G401.6 (cell line): ENCODE data around the gene SMIM10.
A peak's percentile ranks its signal among the peaks of the same experiment; 100 is the strongest.
"Not testable (repeated sequence)": the region's sequence is repeated elsewhere in the genome, so short reads cannot be mapped to it uniquely, and the experiment has no call there.

Source experiments
- FAIRE-seq: peaks from 2 replicates; lab custom pipeline; 2012; peaks lifted over from hg19 to GRCh38; lab: Jason Lieb, UNC

The SMIM10 gene

GRCh38 chrX:134990801-134991481, at the start of gene SMIM10:
Gene SMIM10 (plus strand): TSS chrX:134990991. CDS start chrX:134991096, 105 bp downstream.
- FAIRE-seq: no peak

- not testable (repeated sequence) for FAIRE-seq
Measured at GRCh38 chrX:134946364-134946763, 44.4 kb upstream of the SMIM10 start.

- peak; percentile 99 for FAIRE-seq
Measured at GRCh38 chrX:134948333-134949241, 42.2 kb upstream of the SMIM10 start.

- FAIRE-seq: no peak
Measured at GRCh38 chrX:134949271-134949670, 41.5 kb upstream of the SMIM10 start.

GRCh38 chrX:134957836-134958235, 33.0 kb upstream of the SMIM10 start:
- FAIRE-seq: no peak

GRCh38 chrX:134960366-134960765, 30.4 kb upstream of the SMIM10 start:
- not testable (repeated sequence) for FAIRE-seq

- no peak for FAIRE-seq
Measured at GRCh38 chrX:134963041-134963440, 27.8 kb upstream of the SMIM10 start.

- no peak for FAIRE-seq
Measured at GRCh38 chrX:134969726-134970125, 21.1 kb upstream of the SMIM10 start.

GRCh38 chrX:134971926-134972325, 18.9 kb upstream of the SMIM10 start:
- no peak for FAIRE-seq

- no peak for FAIRE-seq
Measured at GRCh38 chrX:134975516-134975915, 15.3 kb upstream of the SMIM10 start.

- no peak for FAIRE-seq
Measured at GRCh38 chrX:134981910-134982309, 8.9 kb upstream of the SMIM10 start.

- no peak for FAIRE-seq
Measured at GRCh38 chrX:134982748-134983147, 8.0 kb upstream of the SMIM10 start.

GRCh38 chrX:134985479-134985878, 5.3 kb upstream of the SMIM10 start:
- no peak for FAIRE-seq

GRCh38 chrX:134990475-134990800, 353 bp upstream of the SMIM10 start:
- FAIRE-seq: no peak

GRCh38 chrX:134997646-134998045, 6.9 kb downstream of the SMIM10 start:
- FAIRE-seq: no peak

GRCh38 chrX:134998246-134998645, 7.5 kb downstream of the SMIM10 start:
- FAIRE-seq: no peak

- FAIRE-seq: peak; percentile 94
Measured at GRCh38 chrX:134999469-134999868, 8.7 kb downstream of the SMIM10 start.

- no peak for FAIRE-seq
Measured at GRCh38 chrX:135000516-135000915, 9.7 kb downstream of the SMIM10 start.

- FAIRE-seq: peak; percentile 98
Measured at GRCh38 chrX:135003876-135004623, 13.3 kb downstream of the SMIM10 start.

GRCh38 chrX:135006187-135006586, 15.4 kb downstream of the SMIM10 start:
- no peak for FAIRE-seq

- no peak for FAIRE-seq
Measured at GRCh38 chrX:135009057-135009610, 18.3 kb downstream of the SMIM10 start.

- FAIRE-seq: no peak
Measured at GRCh38 chrX:135009838-135010237, 19.0 kb downstream of the SMIM10 start.

- no peak for FAIRE-seq
Measured at GRCh38 chrX:135010921-135011320, 20.1 kb downstream of the SMIM10 start.
